C1 segment of cervical spinal cord (tissue), 14 donors: ENCODE measurements around the gene DOC2A.

Experiments
- DNase-seq, 14 donors: peaks; one replicate each; lab custom pipeline; 2025; lab: John Stamatoyannopoulos, UW

Gene DOC2A

GRCh38 chr16:29989111-29989858 lies 21.5 kb downstream of the DOC2A start:
- no peak for DNase-seq

- DNase-seq = no peak
Measured at GRCh38 chr16:29988346-29989075, 22.3 kb downstream of the DOC2A start.

GRCh38 chr16:29987371-29988085 lies 23.3 kb downstream of the DOC2A start:
- no peak for DNase-seq

- DNase-seq = no peak
Measured at GRCh38 chr16:29986931-29987330, 23.9 kb downstream of the DOC2A start.

- no peak for DNase-seq
Measured at GRCh38 chr16:29986231-29986630, 24.6 kb downstream of the DOC2A start.

- no peak for DNase-seq
Measured at GRCh38 chr16:29985271-29985811, 25.5 kb downstream of the DOC2A start.

GRCh38 chr16:29984764-29985147 lies 26.1 kb downstream of the DOC2A start:
- DNase-seq = no peak

- DNase-seq = no peak
Measured at GRCh38 chr16:29984137-29984763, 26.6 kb downstream of the DOC2A start.

- no peak for DNase-seq
Measured at GRCh38 chr16:29983420-29984136, 27.2 kb downstream of the DOC2A start.

GRCh38 chr16:29982560-29983419 lies 28.0 kb downstream of the DOC2A start:
- no peak for DNase-seq

GRCh38 chr16:29978564-29979270 lies 32.1 kb downstream of the DOC2A start:
- DNase-seq = no peak

GRCh38 chr16:29978081-29978480 lies 32.7 kb downstream of the DOC2A start:
- no peak for DNase-seq

- DNase-seq = no peak
Measured at GRCh38 chr16:29977063-29977825, 33.6 kb downstream of the DOC2A start.

- peak in 1 of 14 donors; percentile 17 for DNase-seq
Measured at GRCh38 chr16:29975811-29976511, 34.9 kb downstream of the DOC2A start.

GRCh38 chr16:29975134-29975538 lies 35.7 kb downstream of the DOC2A start:
- DNase-seq = no peak

- peak in 3 of 14 donors; percentile 15 to 24 (median 17) for DNase-seq
Measured at GRCh38 chr16:29974291-29975133, 36.3 kb downstream of the DOC2A start.
